Natural killer cell (primary cell): ENCODE measurements around the gene TBX2. TPM values are rescaled to one million over a fixed set of nuclear protein-coding genes. Genes with fewer than 3 reads are reported as not detected.
"Not testable (repeated sequence)": the region's sequence is repeated elsewhere in the genome, so short reads cannot be mapped to it uniquely, and the experiment has no call there.

Experiments used
- ATAC-seq, 3 donors: fragments of 150-1000 bp in 2 of 3; fragments of 200-7000 bp in 1 of 3; cut with Tn5 transposase; 1 replicate in 1 of 3; 2 replicates in 2 of 3; pipeline ENCODE4 v1.10.0; 2021; ENCODE audit warnings: mild to moderate bottlenecking in 2 of 3, moderate library complexity in 2 of 3
- DNase-seq, 2 donors: peaks; one replicate each; pipeline versions ENCODE4 v3.0.0 to v3.0.0-alpha.2; 2013 to 2021; ENCODE audit warnings: mixed read lengths in 1 of 2
- H3K27ac ChIP-seq: one replicate; pipeline ENCODE4 v1.5.1; 2013; ENCODE audit warnings: mild to moderate bottlenecking, low read length
- H3K27me3 ChIP-seq: one replicate; pipeline ENCODE4 v1.6.1; 2013; ENCODE audit warnings: low read length; ENCODE audit not compliant: control insufficient read depth, insufficient read depth
- H3K36me3 ChIP-seq: one replicate; pipeline ENCODE4 v1.6.1; 2013; ENCODE audit warnings: low read length; ENCODE audit not compliant: control insufficient read depth, insufficient read depth
- H3K4me1 ChIP-seq: one replicate; pipeline ENCODE4 v1.6.1; 2013; ENCODE audit warnings: low read length; ENCODE audit not compliant: control insufficient read depth, insufficient read depth
- H3K4me3 ChIP-seq: one replicate; pipeline ENCODE4 v1.5.1; 2013; ENCODE audit warnings: low read length
- H3K9me3 ChIP-seq: one replicate; pipeline ENCODE4 v1.6.1; 2013; ENCODE audit warnings: low read length; ENCODE audit not compliant: control insufficient read depth, insufficient read depth
- H3K27ac Mint-ChIP-seq, 2 donors: one replicate each; pipeline ENCODE4 v1.8.0; 2022; ENCODE audit warnings: mild to moderate bottlenecking in 2 of 2, mixed read lengths in 2 of 2, moderate library complexity in 1 of 2
- H3K27me3 Mint-ChIP-seq, 2 donors: one replicate each; pipeline ENCODE4 v1.8.0; 2022; ENCODE audit warnings: low read depth in 2 of 2, mixed read lengths in 2 of 2
- H3K36me3 Mint-ChIP-seq: one replicate; pipeline ENCODE4 v1.8.0; 2022; ENCODE audit warnings: mixed read lengths
- H3K4me1 Mint-ChIP-seq, 2 donors: one replicate each; pipeline ENCODE4 v1.8.0; 2022; ENCODE audit warnings: mixed read lengths in 2 of 2
- H3K4me3 Mint-ChIP-seq: one replicate; pipeline ENCODE4 v1.8.0; 2022; ENCODE audit warnings: mild to moderate bottlenecking, moderate library complexity, mixed read lengths
- H3K9me3 Mint-ChIP-seq, 2 donors: one replicate each; pipeline ENCODE4 v1.8.0; 2022; ENCODE audit warnings: mixed read lengths in 2 of 2
- CTCF ChIP-seq: fragments of 200-600 bp; IDR thresholded peaks from one replicate; pipeline ENCODE4 v1.8.0; 2022; ENCODE audit warnings: antibody characterized with exemption
- WGBS: methylation state at CpG from one replicate; pipeline ENCODE4 v1.1.7; 2013; ENCODE audit warnings: missing lambda C conversion rate; ENCODE audit not compliant: insufficient coverage; 5-methylcytosine and 5-hydroxymethylcytosine counted together
- intact Hi-C: fragments of 100-400 bp; cut with micrococcal nuclease; formaldehyde crosslinking; loops from one replicate; pipeline ENCODE4 v1.14.2; 2022
- total RNA-seq, 4 donors: library from RNA; stranded (reverse); fragments of 120-200 nt in 1 of 4; gene quantifications; one replicate each; pipeline versions ENCODE4 v1.2.3 to v1.2.4, GENCODE V29; 2013 to 2022

TBX2 gene
- total RNA-seq, 3 donors from 2014 or later (not counting 1 experiment from before 2014, with no cell fraction given) = 0.09 to 0.23 TPM; not detected in 1

- no peaks in the 10 kb centered on the region for H3K27me3 Mint-ChIP-seq
- Histone ChIP-seq H3K27me3 (no peaks in the 10 kb centered on the region), H3K9me3 (no peaks in the 10 kb centered on the region), H3K4me3 (no peak overlapping the region), H3K36me3 (no peaks in the 10 kb centered on the region), H3K4me1 (no peaks in the 10 kb centered on the region), H3K27ac (no peak overlapping the region)
- no peak for TF ChIP-seq CTCF
- no peak for DNase-seq
- ATAC-seq = no peak
- H3K9me3 Mint-ChIP-seq = no peaks in the 10 kb centered on the region
- no peaks in the 10 kb centered on the region for H3K4me1 Mint-ChIP-seq
- no peak overlapping the region for H3K4me3 Mint-ChIP-seq
- WGBS = 93% methylated on average over 11 of the region's 12 CpGs
- H3K36me3 Mint-ChIP-seq = no peaks in the 10 kb centered on the region
- H3K27ac Mint-ChIP-seq = no peak overlapping the region
- intact Hi-C loops = no loop called here
Measured at GRCh38 chr17:61352781-61353491, 46.7 kb upstream of the TBX2 start.

DNA sequence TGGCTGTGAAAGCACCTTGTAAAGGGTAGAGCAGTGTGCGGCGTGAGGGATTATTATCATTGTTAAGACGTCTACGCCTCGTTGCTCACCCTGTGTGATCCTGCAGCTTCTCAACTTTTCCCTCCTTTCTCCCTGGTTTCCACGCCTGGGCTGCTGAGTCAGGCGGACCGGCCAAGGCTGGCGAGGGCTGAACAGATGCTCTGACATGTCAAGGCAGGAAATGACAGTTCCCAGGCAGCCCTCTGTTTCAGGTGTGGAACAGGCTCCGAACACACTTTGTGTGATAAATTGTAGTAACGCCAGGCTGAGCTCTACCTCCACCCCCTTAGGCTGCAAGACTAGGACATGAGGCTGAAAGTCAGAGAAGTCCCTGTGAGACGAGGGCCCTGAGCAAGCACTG lies 46.0 kb upstream of the TBX2 start:
- H3K9me3 Mint-ChIP-seq = no peaks in the 10 kb centered on the region
- no peak for DNase-seq
- no peaks in the 10 kb centered on the region for H3K9me3 ChIP-seq
- intact Hi-C loops = no loop called here
- no peak overlapping the region for H3K27ac ChIP-seq
- no peaks in the 10 kb centered on the region for H3K4me1 Mint-ChIP-seq
- no peak overlapping the region for H3K27ac Mint-ChIP-seq
- H3K36me3 ChIP-seq = no peaks in the 10 kb centered on the region
- no peak for ATAC-seq
- H3K36me3 Mint-ChIP-seq = no peaks in the 10 kb centered on the region
- TF ChIP-seq CTCF = no peak
- 94% methylated on average over 12 of the region's 12 CpGs for WGBS
- no peaks in the 10 kb centered on the region for H3K27me3 ChIP-seq
- no peaks in the 10 kb centered on the region for H3K4me1 ChIP-seq
- H3K4me3 ChIP-seq = no peak overlapping the region
- no peaks in the 10 kb centered on the region for H3K27me3 Mint-ChIP-seq
- no peak overlapping the region for H3K4me3 Mint-ChIP-seq

DNA sequence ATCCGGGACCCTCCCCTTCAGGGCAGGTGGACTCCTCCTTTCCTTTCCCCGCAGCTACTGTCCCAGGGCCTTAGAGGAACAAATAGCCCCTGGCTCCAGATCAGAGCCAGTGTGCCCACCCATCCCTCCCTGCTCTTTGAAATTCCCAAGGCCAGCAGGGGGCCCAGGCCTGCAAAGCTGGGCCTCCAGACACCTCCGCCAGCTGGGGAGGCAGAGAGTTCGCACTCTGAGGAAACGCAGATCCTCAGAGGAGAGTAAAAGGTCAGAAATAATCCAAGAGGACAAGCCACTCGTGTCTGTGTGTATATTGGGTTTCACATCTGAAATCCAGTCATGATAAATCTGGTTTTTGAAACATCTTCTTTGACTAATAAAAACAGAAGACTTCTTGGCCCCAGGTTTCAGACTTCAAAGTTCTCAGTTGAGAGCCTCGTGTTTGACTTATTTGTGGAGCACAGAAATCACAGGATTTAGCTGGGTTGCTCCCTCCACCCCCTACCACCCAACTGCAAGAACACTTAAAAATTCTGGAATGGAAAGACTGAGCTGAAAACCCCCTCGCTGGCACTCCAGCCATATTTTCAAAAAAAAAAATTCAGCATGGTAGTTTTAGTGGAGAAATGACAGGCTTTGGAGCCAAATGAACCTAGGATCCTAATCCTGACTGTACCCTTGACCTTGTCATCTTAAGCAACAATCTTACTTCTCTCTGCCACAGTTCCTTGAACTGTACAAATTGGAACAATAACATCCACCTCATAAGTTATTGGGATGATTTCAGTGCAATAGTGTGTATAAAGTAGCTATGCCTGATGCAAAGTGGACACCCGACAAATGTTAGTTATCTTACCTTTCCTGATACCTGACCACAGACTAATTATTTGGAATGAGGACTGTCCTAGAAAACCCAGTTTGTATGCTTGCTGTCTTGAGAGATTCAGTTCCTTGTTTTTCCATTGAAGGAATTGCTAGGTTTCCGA lies 44.5 kb upstream of the TBX2 start:
- no peaks in the 10 kb centered on the region for H3K4me1 ChIP-seq
- H3K36me3 ChIP-seq = no peaks in the 10 kb centered on the region
- WGBS = 94% methylated on average over 9 of the region's 10 CpGs
- H3K4me3 Mint-ChIP-seq = no peak overlapping the region
- H3K36me3 Mint-ChIP-seq = no peaks in the 10 kb centered on the region
- no peak overlapping the region for H3K27ac Mint-ChIP-seq
- TF ChIP-seq CTCF = no peak
- H3K4me1 Mint-ChIP-seq = no peaks in the 10 kb centered on the region
- H3K4me3 ChIP-seq = no peak overlapping the region
- DNase-seq (no peak), ATAC-seq (no peak)
- H3K27me3 Mint-ChIP-seq = no peaks in the 10 kb centered on the region
- H3K9me3 Mint-ChIP-seq = no peaks in the 10 kb centered on the region
- no peaks in the 10 kb centered on the region for H3K9me3 ChIP-seq
- no peak overlapping the region for H3K27ac ChIP-seq
- no peaks in the 10 kb centered on the region for H3K27me3 ChIP-seq
- intact Hi-C loops = no loop called here

DNA sequence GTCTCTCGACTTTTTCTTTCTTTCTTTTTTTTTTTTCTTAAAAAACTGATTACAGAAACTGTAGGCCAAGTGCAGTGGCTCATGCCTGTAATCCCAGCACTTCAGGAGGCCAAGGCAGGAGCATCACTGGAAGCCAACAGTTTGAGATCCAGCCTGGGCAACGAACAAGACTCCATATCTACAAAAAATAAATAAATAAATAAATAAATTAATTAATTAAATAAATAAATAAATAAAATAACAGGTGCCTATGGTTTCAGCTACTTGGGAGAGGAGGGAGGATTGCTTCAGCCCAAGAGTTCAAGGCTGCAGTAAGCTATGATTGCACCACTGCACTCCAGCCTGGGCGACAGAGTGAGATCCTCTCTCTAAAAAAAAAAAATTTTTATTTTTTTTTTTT lies 42.6 kb upstream of the TBX2 start:
- H3K27me3 Mint-ChIP-seq, H3K4me3 Mint-ChIP-seq, H3K4me1 ChIP-seq, H3K9me3 ChIP-seq, ATAC-seq, H3K4me1 Mint-ChIP-seq, H3K27ac Mint-ChIP-seq, H3K9me3 Mint-ChIP-seq, H3K36me3 ChIP-seq, DNase-seq, H3K27me3 ChIP-seq, H3K4me3 ChIP-seq, H3K27ac ChIP-seq, intact Hi-C loops, H3K36me3 Mint-ChIP-seq: not testable (repeated sequence)
- WGBS = 100% methylated on average over 2 of the region's 3 CpGs

DNA sequence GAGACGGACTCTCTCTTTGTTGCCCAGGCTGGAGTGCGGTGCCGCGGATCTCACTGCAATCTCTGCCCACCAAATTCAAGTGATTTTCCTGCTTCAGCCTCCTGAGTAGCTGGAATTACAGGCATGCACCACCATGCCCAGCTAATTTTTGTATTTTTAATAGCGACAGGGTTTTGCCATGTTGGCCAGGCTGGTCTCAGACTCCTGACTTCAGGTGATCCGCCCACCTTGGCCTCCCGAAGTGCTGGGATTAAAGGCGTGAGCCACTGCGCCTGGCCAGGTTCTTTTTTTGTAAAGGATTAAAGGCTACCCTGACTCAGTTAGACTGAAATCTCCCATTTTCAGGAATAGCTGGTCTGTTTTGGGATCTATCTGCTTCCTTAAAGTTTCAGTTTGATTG lies 40.1 kb upstream of the TBX2 start:
- not testable (repeated sequence) for H3K4me1 ChIP-seq
- 95% methylated on average over 9 of the region's 9 CpGs for WGBS

More for the DNA sequence above, 40.1 kb upstream of the TBX2 start:
- H3K36me3 Mint-ChIP-seq, H3K27ac ChIP-seq, ATAC-seq, H3K4me3 Mint-ChIP-seq, H3K4me1 Mint-ChIP-seq, H3K27me3 ChIP-seq, DNase-seq, H3K36me3 ChIP-seq, H3K9me3 ChIP-seq, H3K9me3 Mint-ChIP-seq, H3K4me3 ChIP-seq, H3K27ac Mint-ChIP-seq, H3K27me3 Mint-ChIP-seq, intact Hi-C loops: not testable (repeated sequence)
